CD14-positive monocyte (primary cell): ENCODE results near the gene RNU6-9. TPM values are rescaled to one million over a fixed set of nuclear protein-coding genes. Genes with fewer than 3 reads are reported as not detected.
A peak's percentile ranks its signal among the peaks of the same experiment; 100 is the strongest.

Source experiments
- DNase-seq, 3 donors: peaks; one replicate each; pipeline ENCODE4 v3.0.0-alpha.2; 2011 to 2022
- H2AFZ ChIP-seq: 2 replicates; pipeline ENCODE4 v1.6.0; 2012; ENCODE audit warnings: mild to moderate bottlenecking, low read depth, low read length, inconsistent platforms; ENCODE audit not compliant: insufficient read depth, poor library complexity, severe bottlenecking
- H3K27ac ChIP-seq, 2 donors: 1 replicate in 1 of 2; 2 replicates in 1 of 2; pipeline ENCODE4 v1.5.1; 2012 to 2013; ENCODE audit warnings: low read length in 2 of 2, control low read depth in 1 of 2, inconsistent platforms in 1 of 2, low read depth in 1 of 2, mild to moderate bottlenecking in 1 of 2
- H3K27me3 ChIP-seq, 2 donors: one replicate each; pipeline versions ENCODE4 v1.6.0 to v1.6.1; 2011 to 2013; ENCODE audit warnings: low read length in 2 of 2; ENCODE audit not compliant: control insufficient read depth in 2 of 2, insufficient read depth in 2 of 2
- H3K36me3 ChIP-seq, 2 donors: replicated peaks in 1 of 2; 1 replicate in 1 of 2; 2 replicates in 1 of 2; pipeline versions ENCODE4 v1.5.1 to v1.6.1; 2012 to 2013; ENCODE audit warnings: low read length in 2 of 2, control low read depth in 1 of 2, inconsistent platforms in 1 of 2, mild to moderate bottlenecking in 1 of 2; ENCODE audit not compliant: insufficient read depth in 2 of 2, control insufficient read depth in 1 of 2
- H3K4me1 ChIP-seq, 2 donors: 1 replicate in 1 of 2; 2 replicates in 1 of 2; pipeline versions ENCODE4 v1.5.1 to v1.6.1; 2012 to 2013; ENCODE audit warnings: low read length in 2 of 2, control low read depth in 1 of 2, inconsistent platforms in 1 of 2, mild to moderate bottlenecking in 1 of 2, moderate library complexity in 1 of 2; ENCODE audit not compliant: insufficient read depth in 2 of 2, control insufficient read depth in 1 of 2
- H3K4me2 ChIP-seq: replicated peaks from 2 replicates; pipeline ENCODE3; 2012; ENCODE audit warnings: low read length, moderate library complexity, mild to moderate bottlenecking; ENCODE audit not compliant: poor library complexity, severe bottlenecking; ENCODE audit errors: extremely low read depth
- H3K4me3 ChIP-seq, 3 experiments: fragments of 200-600 bp in 1 of 3; sonication (generic) in 1 of 3; replicated peaks in 1 of 3; 1 replicate in 2 of 3; 2 replicates in 1 of 3; pipeline ENCODE4 v1.5.1; 2011 to 2013; ENCODE audit warnings: low read length in 3 of 3, mild to moderate bottlenecking in 3 of 3, control low read depth in 2 of 3, low read depth in 2 of 3, inconsistent platforms in 1 of 3, moderate library complexity in 1 of 3
- H3K79me2 ChIP-seq: 2 replicates; pipeline ENCODE4 v1.6.0; 2012; ENCODE audit warnings: mild to moderate bottlenecking, control low read depth, inconsistent platforms, low read length, moderate library complexity; ENCODE audit not compliant: insufficient read depth
- H3K9ac ChIP-seq: 2 replicates; pipeline ENCODE4 v1.6.0; 2017; ENCODE audit warnings: low read length, mild to moderate bottlenecking; ENCODE audit not compliant: insufficient read depth, poor library complexity, severe bottlenecking
- H3K9me3 ChIP-seq, 2 donors: replicated peaks in 1 of 2; 1 replicate in 1 of 2; 2 replicates in 1 of 2; pipeline versions ENCODE4 v1.5.1 to v1.6.1; 2012 to 2013; ENCODE audit warnings: low read length in 2 of 2, control low read depth in 1 of 2; ENCODE audit not compliant: control insufficient read depth in 1 of 2, insufficient read depth in 1 of 2
- H4K20me1 ChIP-seq: 2 replicates; pipeline ENCODE4 v1.6.0; 2012; ENCODE audit warnings: mild to moderate bottlenecking, low read length, control low read depth, moderate library complexity; ENCODE audit not compliant: insufficient read depth
- H3K27ac Mint-ChIP-seq, 7 donors: one replicate each; pipeline ENCODE4 v1.8.0; 2020; ENCODE audit warnings: mild to moderate bottlenecking in 7 of 7, mixed read lengths in 7 of 7, moderate library complexity in 6 of 7, inconsistent platforms in 2 of 7
- H3K27me3 Mint-ChIP-seq, 3 donors: one replicate each; pipeline ENCODE4 v1.8.0; 2021 to 2022; ENCODE audit warnings: low read depth in 3 of 3, mild to moderate bottlenecking in 3 of 3, mixed read lengths in 3 of 3, moderate library complexity in 3 of 3, inconsistent platforms in 1 of 3
- H3K36me3 Mint-ChIP-seq, 2 donors: one replicate each; pipeline ENCODE4 v1.8.0; 2020; ENCODE audit warnings: mixed read lengths in 2 of 2, inconsistent platforms in 1 of 2, mild to moderate bottlenecking in 1 of 2
- H3K4me1 Mint-ChIP-seq: one replicate; pipeline ENCODE4 v1.8.0; 2020; ENCODE audit warnings: mild to moderate bottlenecking, mixed read lengths
- H3K4me3 Mint-ChIP-seq, 2 donors: one replicate each; pipeline ENCODE4 v1.8.0; 2020; ENCODE audit warnings: mild to moderate bottlenecking in 2 of 2, mixed read lengths in 2 of 2, moderate library complexity in 1 of 2
- H3K9me3 Mint-ChIP-seq, 7 donors: one replicate each; pipeline ENCODE4 v1.8.0; 2020 to 2022; ENCODE audit warnings: mixed read lengths in 7 of 7, mild to moderate bottlenecking in 6 of 7, moderate library complexity in 6 of 7, inconsistent platforms in 2 of 7
- CTCF ChIP-seq: fragments of 200-600 bp; IDR thresholded peaks from one replicate; pipeline ENCODE4 v1.8.0; 2022; ENCODE audit warnings: antibody characterized with exemption, mild to moderate bottlenecking
- WGBS: methylation state at CpG from one replicate; pipeline ENCODE4 v1.1.5; 2013; ENCODE audit warnings: missing lambda C conversion rate; ENCODE audit not compliant: insufficient coverage; 5-methylcytosine and 5-hydroxymethylcytosine counted together
- intact Hi-C, 2 donors: fragments of 100-400 bp; cut with micrococcal nuclease; formaldehyde crosslinking; loops; one replicate each; pipeline versions ENCODE4 v1.15.0 to v1.15.1; 2023
- polyA plus RNA-seq, 3 donors: library from polyadenylated mRNA; depleted of rRNA in 1 of 3; unstranded in 2 of 3; stranded (reverse) in 1 of 3; fragments of 300-500 nt in 2 of 3; fragments of >200 nt in 1 of 3; fragmentation: Illumina TruSeq in 2 of 3; gene quantifications; 1 replicate in 2 of 3; 2 replicates in 1 of 3; pipeline ENCODE4 v1.2.3, GENCODE V29; 2012 to 2021

The RNU6-9 gene
- polyA plus RNA-seq, 3 donors, result not detected

- H3K9me3 Mint-ChIP-seq, result peaks cover 0 to 3% (median 0%) of the 10 kb centered on the region in 7 donors
- H3K4me1 Mint-ChIP-seq, result peaks cover 50% of the 10 kb centered on the region
- H3K4me3 Mint-ChIP-seq, result peak overlapping the region; percentile 52 to 59
- H3K27me3 ChIP-seq, result peaks cover 0 to 22% of the 10 kb centered on the region in 2 donors
- H3K27ac ChIP-seq, result no peak overlapping the region
- peak in 2 of 3 donors; percentile 47 to 49 for DNase-seq
- no peaks in the 10 kb centered on the region for H4K20me1 ChIP-seq
- H3K9me3 ChIP-seq, result no peaks in the 10 kb centered on the region
- H3K9ac ChIP-seq, result peak overlapping the region; percentile 27
- peak overlapping the region in 2 of 3 experiments; percentile 7 to 60 for H3K4me3 ChIP-seq
- H3K4me1 ChIP-seq, result peaks cover 38 to 54% of the 10 kb centered on the region in 2 donors
- WGBS, result 5% methylated on average over 20 of the region's 28 CpGs
- H2AFZ ChIP-seq, result peak overlapping the region; percentile 41
- peaks cover 0 to 2% of the 10 kb centered on the region in 2 donors for H3K36me3 Mint-ChIP-seq
- no peak for TF ChIP-seq CTCF
- H3K4me2 ChIP-seq, result peak overlapping the region; percentile 63
- H3K27me3 Mint-ChIP-seq, result peaks cover 20 to 43% (median 31%) of the 10 kb centered on the region in 3 donors
- intact Hi-C loops, result loop anchor here (5.0 kb wide), 2 partner anchors 33 to 78 kb away; no protein-coding TSS in a partner anchor
- H3K36me3 ChIP-seq, result no peaks in the 10 kb centered on the region
- peaks cover 22% of the 10 kb centered on the region for H3K79me2 ChIP-seq
- peak overlapping the region in 2 of 7 donors; percentile 75 to 82 for H3K27ac Mint-ChIP-seq
Observed at GRCh38 chr19:850221-850978, 42.9 kb upstream of the RNU6-9 start.

DNA sequence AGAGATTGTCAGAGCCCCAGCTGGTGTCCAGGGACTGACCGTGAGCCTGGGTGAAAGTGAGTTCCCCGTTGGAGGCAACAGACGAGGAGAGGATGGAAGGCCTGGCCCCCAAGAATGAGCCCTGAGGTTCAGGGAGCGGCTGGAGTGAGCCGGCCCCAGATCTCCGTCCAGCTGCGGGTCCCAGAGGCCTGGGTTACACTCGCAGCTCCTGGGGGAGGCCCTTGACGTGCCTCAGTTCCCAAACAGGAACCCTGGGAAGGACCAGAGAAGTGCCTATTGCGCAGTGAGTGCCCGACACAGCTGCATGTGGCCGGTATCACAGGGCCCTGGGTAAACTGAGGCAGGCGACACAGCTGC is 42.3 kb upstream of the RNU6-9 start:
- Histone ChIP-seq H3K27ac (no peak overlapping the region), H3K4me1 (peaks cover 38 to 54% of the 10 kb centered on the region in 2 donors), H3K36me3 (no peaks in the 10 kb centered on the region), H3K79me2 (peaks cover 22% of the 10 kb centered on the region), H3K27me3 (peaks cover 0 to 22% of the 10 kb centered on the region in 2 donors), H3K9ac (peak overlapping the region; percentile 27), H2AFZ (peak overlapping the region; percentile 41), H3K4me2 (peak overlapping the region; percentile 63), H3K9me3 (no peaks in the 10 kb centered on the region), H3K4me3 (peak overlapping the region in 2 of 3 experiments; percentile 7 to 60), H4K20me1 (no peaks in the 10 kb centered on the region)
- peaks cover 45% of the 10 kb centered on the region for H3K4me1 Mint-ChIP-seq
- no peaks in the 10 kb centered on the region for H3K36me3 Mint-ChIP-seq
- H3K27ac Mint-ChIP-seq, result peak overlapping the region in 1 of 7 donors; percentile 75
- peaks cover 16 to 37% (median 26%) of the 10 kb centered on the region in 3 donors for H3K27me3 Mint-ChIP-seq
- intact Hi-C loops, result loop anchor here (5.0 kb wide), 2 partner anchors 34 to 79 kb away; no protein-coding TSS in a partner anchor
- DNase-seq, result no peak
- WGBS, result 15% methylated on average over 13 of the region's 13 CpGs
- no peak for TF ChIP-seq CTCF
- H3K4me3 Mint-ChIP-seq, result peak overlapping the region; percentile 52 to 59
- peaks cover 0 to 2% (median 0%) of the 10 kb centered on the region in 7 donors for H3K9me3 Mint-ChIP-seq
